Urinary bladder (tissue), 4 donors: Measurements from ENCODE around the gene EPB41L2. TPM values are rescaled to one million over a fixed set of nuclear protein-coding genes. Genes with fewer than 3 reads are reported as not detected.

Experiments used
- DNase-seq: peaks from one replicate; pipeline ENCODE4 v3.0.0-alpha.2; 2015; ENCODE audit errors: extremely low spot score
- H3K27ac ChIP-seq: one replicate; pipeline ENCODE4 v1.5.1; 2013; ENCODE audit warnings: low read depth, mild to moderate bottlenecking, moderate library complexity
- H3K36me3 ChIP-seq: one replicate; pipeline ENCODE4 v1.6.1; 2013; ENCODE audit warnings: mild to moderate bottlenecking, moderate library complexity; ENCODE audit not compliant: insufficient read depth
- H3K4me1 ChIP-seq: one replicate; pipeline ENCODE4 v1.6.1; 2013; ENCODE audit warnings: mild to moderate bottlenecking, moderate library complexity; ENCODE audit not compliant: insufficient read depth
- H3K4me3 ChIP-seq: one replicate; pipeline ENCODE4 v1.5.1; 2013; ENCODE audit warnings: low read depth, low read length
- WGBS: extraction: QIAGEN DNeasy Blood & Tissue Kit; methylation state at CpG from one replicate; pipeline ENCODE4 v1.1.7; 2013; 5-methylcytosine and 5-hydroxymethylcytosine counted together
- polyA plus RNA-seq: library from polyadenylated mRNA; stranded (reverse); fragments of 200-250 nt; gene quantifications from one replicate; pipeline ENCODE4 v1.2.3, GENCODE V29; 2013
- total RNA-seq: library from RNA; depleted of rRNA; stranded (reverse); fragments of >200 nt; gene quantifications from one replicate; pipeline ENCODE4 v1.2.3, GENCODE V29; 2014
- donor health status: healthy with polysubstance abuse.
- donor health status: healthy.

Gene EPB41L2
- total and polyA plus RNA-seq, 2 donors, result 47.3 to 386 TPM

GRCh38 chr6:130834482-130835251 is 228.4 kb downstream of the EPB41L2 start:
- H3K4me1 ChIP-seq, result no peaks in the 10 kb centered on the region
- H3K27ac ChIP-seq, result no peak overlapping the region
- no peak overlapping the region for H3K4me3 ChIP-seq
- WGBS, result 94% methylated on average over 5 of the region's 5 CpGs
- no peak for DNase-seq
- H3K36me3 ChIP-seq, result no peaks in the 10 kb centered on the region

GRCh38 chr6:130833569-130833968 is 229.5 kb downstream of the EPB41L2 start:
- WGBS, result 84% methylated on average over 1 of the region's 1 CpG
- Histone ChIP-seq H3K4me1 (no peaks in the 10 kb centered on the region), H3K27ac (no peak overlapping the region), H3K4me3 (no peak overlapping the region), H3K36me3 (no peaks in the 10 kb centered on the region)
- DNase-seq, result no peak

GRCh38 chr6:130831607-130832006 is 231.4 kb downstream of the EPB41L2 start:
- Histone ChIP-seq H3K4me1 (no peaks in the 10 kb centered on the region), H3K27ac (no peak overlapping the region), H3K36me3 (no peaks in the 10 kb centered on the region), H3K4me3 (no peak overlapping the region)
- 88% methylated on average over 5 of the region's 5 CpGs for WGBS
- no peak for DNase-seq

- DNase-seq, result no peak
- WGBS, result 72% methylated on average over 4 of the region's 4 CpGs
- no peak overlapping the region for H3K27ac ChIP-seq
Measured at GRCh38 chr6:130829333-130829910, 233.6 kb downstream of the EPB41L2 start.

GRCh38 chr6:130827247-130828149 is 235.5 kb downstream of the EPB41L2 start, which contains the start of gene SMLR1:
SMLR1 (plus strand) TSS chr6:130827406; CDS start chr6:130827414, 8 bp downstream.
- Histone ChIP-seq H3K4me3 (no peak within 1 kb of the TSS), H3K27ac (no peak within 1 kb of the TSS), H3K4me1 (no peaks in the 10 kb centered on the region), H3K36me3 (no peaks in the 10 kb centered on the region)
- no peak for DNase-seq
- 78% methylated on average over 11 of the region's 11 CpGs for WGBS

More at GRCh38 chr6:130829333-130829910, 233.6 kb downstream of the EPB41L2 start:
- Histone ChIP-seq H3K4me3 (no peak overlapping the region), H3K4me1 (no peaks in the 10 kb centered on the region), H3K36me3 (no peaks in the 10 kb centered on the region)

GRCh38 chr6:130826442-130827246 is 236.4 kb downstream of the EPB41L2 start:
- Histone ChIP-seq H3K36me3 (no peaks in the 10 kb centered on the region), H3K27ac (no peak overlapping the region), H3K4me1 (no peaks in the 10 kb centered on the region), H3K4me3 (no peak overlapping the region)
- DNase-seq, result no peak
- 88% methylated on average over 4 of the region's 4 CpGs for WGBS

- H3K27ac ChIP-seq, result no peak overlapping the region
- DNase-seq, result no peak
- 87% methylated on average over 3 of the region's 3 CpGs for WGBS
- no peaks in the 10 kb centered on the region for H3K4me1 ChIP-seq
- no peak overlapping the region for H3K4me3 ChIP-seq
- no peaks in the 10 kb centered on the region for H3K36me3 ChIP-seq
Measured at GRCh38 chr6:130825772-130826441, 237.1 kb downstream of the EPB41L2 start.

- no peaks in the 10 kb centered on the region for H3K4me1 ChIP-seq
- H3K36me3 ChIP-seq, result no peaks in the 10 kb centered on the region
- 79% methylated on average over 5 of the region's 5 CpGs for WGBS
- no peak for DNase-seq
- H3K4me3 ChIP-seq, result no peak overlapping the region
- H3K27ac ChIP-seq, result no peak overlapping the region
Measured at GRCh38 chr6:130824978-130825694, 237.9 kb downstream of the EPB41L2 start.

GRCh38 chr6:130822736-130823135 is 240.3 kb downstream of the EPB41L2 start:
- no peaks in the 10 kb centered on the region for H3K4me1 ChIP-seq
- no peak for DNase-seq
- H3K36me3 ChIP-seq, result no peaks in the 10 kb centered on the region
- 91% methylated on average over 1 of the region's 1 CpG for WGBS
- no peak overlapping the region for H3K27ac ChIP-seq
- H3K4me3 ChIP-seq, result no peak overlapping the region

- H3K36me3 ChIP-seq, result no peaks in the 10 kb centered on the region
- WGBS, result 79% methylated on average over 5 of the region's 5 CpGs
- no peak for DNase-seq
- no peaks in the 10 kb centered on the region for H3K4me1 ChIP-seq
- no peak overlapping the region for H3K4me3 ChIP-seq
- H3K27ac ChIP-seq, result no peak overlapping the region
Measured at GRCh38 chr6:130815200-130816071, 247.6 kb downstream of the EPB41L2 start.

GRCh38 chr6:130814506-130814905 is 248.5 kb downstream of the EPB41L2 start:
- H3K27ac ChIP-seq, result no peak overlapping the region
- DNase-seq, result no peak
- no peaks in the 10 kb centered on the region for H3K4me1 ChIP-seq
- WGBS, result 95% methylated on average over 3 of the region's 3 CpGs
- no peaks in the 10 kb centered on the region for H3K36me3 ChIP-seq
- H3K4me3 ChIP-seq, result no peak overlapping the region
